GM12875 (cell line): ENCODE measurements around the gene MBP.

Experiments
- H3K4me3 ChIP-seq: one replicate; pipeline ENCODE4 v1.5.1; 2011; ENCODE audit warnings: low read depth, low read length, control low read depth
- TF ChIP-seq, protein P1 (sequence below): IDR thresholded peaks from 2 replicates; pipeline ENCODE4 v1.5.1; 2011; ENCODE audit warnings: low read depth, mild to moderate bottlenecking, control low read depth, inconsistent platforms, low read length, moderate library complexity, borderline replicate concordance; ENCODE audit not compliant: insufficient read depth

The MBP gene

GRCh38 chr18:76956648-76957047 lies 175.9 kb downstream of the MBP start:
- TF ChIP-seq, protein P1, sequence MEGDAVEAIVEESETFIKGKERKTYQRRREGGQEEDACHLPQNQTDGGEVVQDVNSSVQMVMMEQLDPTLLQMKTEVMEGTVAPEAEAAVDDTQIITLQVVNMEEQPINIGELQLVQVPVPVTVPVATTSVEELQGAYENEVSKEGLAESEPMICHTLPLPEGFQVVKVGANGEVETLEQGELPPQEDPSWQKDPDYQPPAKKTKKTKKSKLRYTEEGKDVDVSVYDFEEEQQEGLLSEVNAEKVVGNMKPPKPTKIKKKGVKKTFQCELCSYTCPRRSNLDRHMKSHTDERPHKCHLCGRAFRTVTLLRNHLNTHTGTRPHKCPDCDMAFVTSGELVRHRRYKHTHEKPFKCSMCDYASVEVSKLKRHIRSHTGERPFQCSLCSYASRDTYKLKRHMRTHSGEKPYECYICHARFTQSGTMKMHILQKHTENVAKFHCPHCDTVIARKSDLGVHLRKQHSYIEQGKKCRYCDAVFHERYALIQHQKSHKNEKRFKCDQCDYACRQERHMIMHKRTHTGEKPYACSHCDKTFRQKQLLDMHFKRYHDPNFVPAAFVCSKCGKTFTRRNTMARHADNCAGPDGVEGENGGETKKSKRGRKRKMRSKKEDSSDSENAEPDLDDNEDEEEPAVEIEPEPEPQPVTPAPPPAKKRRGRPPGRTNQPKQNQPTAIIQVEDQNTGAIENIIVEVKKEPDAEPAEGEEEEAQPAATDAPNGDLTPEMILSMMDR, result no peak
- H3K4me3 ChIP-seq, result no peak overlapping the region

- TF ChIP-seq, protein P1, result no peak
- no peak overlapping the region for H3K4me3 ChIP-seq
Observed at GRCh38 chr18:76955524-76956170, 176.9 kb downstream of the MBP start.

- TF ChIP-seq, protein P1, result no peak
- H3K4me3 ChIP-seq, result no peak overlapping the region
Observed at GRCh38 chr18:76953583-76954233, 178.9 kb downstream of the MBP start.

- TF ChIP-seq, protein P1, result no peak
- no peak overlapping the region for H3K4me3 ChIP-seq
Observed at GRCh38 chr18:76953156-76953555, 179.4 kb downstream of the MBP start.

- H3K4me3 ChIP-seq, result no peak overlapping the region
- TF ChIP-seq, protein P1, result no peak
Observed at GRCh38 chr18:76952747-76953146, 179.8 kb downstream of the MBP start.

DNA sequence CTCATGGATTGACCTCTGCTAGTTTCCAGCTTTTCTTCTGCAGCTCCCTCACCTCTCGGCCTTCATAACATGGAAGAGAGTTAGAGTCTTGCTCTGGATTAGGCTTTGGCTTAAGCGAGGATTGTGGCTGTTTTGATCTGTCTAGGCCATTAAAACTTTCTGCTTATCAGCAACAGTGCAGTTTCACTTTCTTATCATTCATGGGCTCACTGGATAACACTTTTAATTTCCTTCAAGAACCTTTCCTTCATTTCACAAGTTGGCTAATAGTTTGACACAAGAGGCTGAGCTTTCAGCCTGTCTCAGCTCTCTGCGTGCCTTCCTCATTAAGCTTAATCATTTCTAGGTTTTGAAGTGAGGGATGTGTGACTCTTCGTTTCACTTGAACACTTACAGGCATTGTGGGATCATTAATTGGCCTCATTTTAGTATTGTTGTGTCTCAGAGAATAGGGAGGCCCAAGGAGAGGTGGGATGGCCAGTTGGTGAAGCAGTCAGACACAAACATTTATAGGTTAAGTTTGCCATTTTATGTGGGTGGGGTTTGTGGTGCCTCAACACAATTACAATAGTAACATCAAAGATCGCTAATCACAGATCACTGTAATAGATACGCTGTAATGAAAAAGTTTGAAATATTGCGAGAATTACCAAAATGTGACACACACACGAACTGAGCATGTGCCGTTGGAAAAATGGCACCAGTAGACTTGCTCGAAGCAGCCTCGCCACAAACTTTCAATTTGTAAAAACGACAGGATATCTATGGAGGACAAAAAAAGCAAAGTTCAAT lies 180.9 kb downstream of the MBP start:
- TF ChIP-seq, protein P1, result no peak
- no peak overlapping the region for H3K4me3 ChIP-seq
